Epithelial cell of esophagus (primary cell): ENCODE results near the gene N4BP3.
A peak's percentile ranks its signal among the peaks of the same experiment; 100 is the strongest.
"Not testable (repeated sequence)": the region's sequence is repeated elsewhere in the genome, so short reads cannot be mapped to it uniquely, and the experiment has no call there.

Experiments
- DNase-seq: peaks from one replicate; pipeline ENCODE4 v3.0.0; 2010; ENCODE audit warnings: low read depth
- H3K4me3 ChIP-seq: 2 replicates; pipeline ENCODE4 v1.5.1; 2011; ENCODE audit warnings: mild to moderate bottlenecking, low read length, control low read depth
- CTCF ChIP-seq: IDR thresholded peaks from 2 replicates; pipeline ENCODE4 v1.5.1; 2011; ENCODE audit warnings: low read depth, mild to moderate bottlenecking, low read length, control low read depth, inconsistent platforms; ENCODE audit not compliant: insufficient read depth; ENCODE audit errors: missing control alignments

The N4BP3 gene

GRCh38 chr5:178129296-178129695, 16.0 kb downstream of the N4BP3 start:
- no peak for TF ChIP-seq CTCF
- DNase-seq: peak; percentile 41
- H3K4me3 ChIP-seq: no peak overlapping the region

- H3K4me3 ChIP-seq: peak overlapping the region; percentile 83
- DNase-seq: not testable (repeated sequence)
These were observed 16.9 kb downstream of the N4BP3 start for GRCh38 chr5:178130234-178130575.

GRCh38 chr5:178130576-178131445, 17.5 kb downstream of the N4BP3 start, which contains the start of gene RMND5B:
RMND5B (plus strand) TSS chr5:178131014; CDS start chr5:178138120, 7,106 bp downstream.
- peak; percentile 84 for DNase-seq
- TF ChIP-seq CTCF: no peak
- peak within 1 kb of the TSS; percentile 83 for H3K4me3 ChIP-seq

GRCh38 chr5:178131446-178131996, 18.2 kb downstream of the N4BP3 start:
- H3K4me3 ChIP-seq: peak overlapping the region; percentile 83
- no peak for DNase-seq
- TF ChIP-seq CTCF: no peak

GRCh38 chr5:178136990-178137389, 23.7 kb downstream of the N4BP3 start:
- no peak for TF ChIP-seq CTCF
- DNase-seq: no peak

GRCh38 chr5:178137991-178138390, 24.7 kb downstream of the N4BP3 start:
- no peak for TF ChIP-seq CTCF
- H3K4me3 ChIP-seq: no peak overlapping the region
- no peak for DNase-seq

More at GRCh38 chr5:178136990-178137389, 23.7 kb downstream of the N4BP3 start:
- H3K4me3 ChIP-seq: no peak overlapping the region

- no peak for TF ChIP-seq CTCF
- no peak for DNase-seq
- no peak overlapping the region for H3K4me3 ChIP-seq
These were observed 28.2 kb downstream of the N4BP3 start for GRCh38 chr5:178141550-178141949.
